Breast epithelium (tissue), 4 donors: ENCODE measurements around the gene GLRA3. TPM values are rescaled to one million over a fixed set of nuclear protein-coding genes. Genes with fewer than 3 reads are reported as not detected.
"Not testable (repeated sequence)": the region's sequence is repeated elsewhere in the genome, so short reads cannot be mapped to it uniquely, and the experiment has no call there.

Experiments
- DNase-seq, 2 donors: peaks; one replicate each; pipeline ENCODE4 v3.0.0-alpha.2; 2019; ENCODE audit warnings: low spot score in 2 of 2
- H3K27ac ChIP-seq, 2 donors: fragments of 200-600 bp; sonication (generic) in 1 of 2; one replicate each; pipeline ENCODE4 v1.5.1; 2016 to 2019; ENCODE audit warnings: mild to moderate bottlenecking in 1 of 2
- H3K27me3 ChIP-seq, 2 donors: fragments of 200-600 bp; sonication (generic) in 1 of 2; one replicate each; pipeline versions ENCODE4 v1.5.1 to v1.6.0; 2017 to 2019; ENCODE audit warnings: control low read depth in 1 of 2, mild to moderate bottlenecking in 1 of 2
- H3K36me3 ChIP-seq: fragments of 200-600 bp; one replicate; pipeline ENCODE4 v1.5.1; 2019
- H3K4me1 ChIP-seq, 2 donors: fragments of 200-600 bp; sonication (generic); one replicate each; pipeline ENCODE4 v1.5.1; 2016 to 2019; ENCODE audit warnings: control low read depth in 1 of 2
- H3K4me3 ChIP-seq, 3 donors: fragments of 200-600 bp; sonication (generic); 1 replicate in 2 of 3; 2 replicates in 1 of 3; pipeline ENCODE4 v1.5.1; 2016 to 2019; ENCODE audit warnings: mild to moderate bottlenecking in 3 of 3, moderate library complexity in 2 of 3
- H3K9me3 ChIP-seq, 2 donors: fragments of 200-600 bp; sonication (generic) in 1 of 2; one replicate each; pipeline ENCODE4 v1.5.1; 2016 to 2019; ENCODE audit warnings: control low read depth in 1 of 2
- POLR2A ChIP-seq: fragments of 450-650 bp; IDR thresholded peaks from one replicate; pipeline ENCODE4 v1.6.1; 2016; ENCODE audit warnings: antibody characterized with exemption, mild to moderate bottlenecking, moderate library complexity
- POLR2AphosphoS5 ChIP-seq, 3 donors: sonication (generic); formaldehyde crosslinking; IDR thresholded peaks; one replicate each; pipeline ENCODE4 v1.6.1; 2017; ENCODE audit warnings: antibody characterized with exemption in 3 of 3
- intact Hi-C: fragments of 100-400 bp; cut with DNase I; formaldehyde crosslinking; loops from one replicate; pipeline ENCODE4 v1.15.1; 2023; ENCODE audit warnings: low total_unique reads
- total RNA-seq, 3 donors: library from RNA; depleted of rRNA; stranded (reverse); fragments of >200 nt; gene quantifications; one replicate each; pipeline ENCODE4 v1.1.0, GENCODE V29; 2016
- TF ChIP-seq, protein P1 (sequence below), 3 donors: fragments of 450-650 bp; IDR thresholded peaks; one replicate each; pipeline ENCODE4 v1.5.1; 2016 to 2017; ENCODE audit warnings: antibody characterized with exemption in 3 of 3, mild to moderate bottlenecking in 3 of 3, moderate library complexity in 3 of 3

The GLRA3 gene
- total RNA-seq, 3 donors from 2014 or later: 0.16 to 54.7 (median 9.1) TPM

DNA sequence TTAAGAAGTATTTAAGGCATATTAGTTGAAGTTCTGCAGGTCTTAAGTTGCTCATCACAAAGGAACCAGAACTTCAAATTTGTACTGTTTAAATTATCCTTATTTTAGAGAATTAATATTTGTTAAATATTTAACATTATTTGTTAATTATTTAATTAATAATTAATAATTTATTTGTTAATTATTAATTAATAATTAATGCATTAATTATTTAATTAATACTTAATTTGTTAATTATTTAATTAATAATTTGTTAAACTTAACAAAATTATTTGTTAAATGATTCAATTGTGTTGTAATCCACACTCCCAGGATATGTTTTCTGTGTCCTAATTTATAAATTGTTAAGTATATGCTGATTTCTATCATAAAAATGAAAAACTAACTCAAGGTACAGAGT lies 129.4 kb downstream of the GLRA3 start:
- Histone ChIP-seq H3K27ac (no peak overlapping the region), H3K4me1 (no peaks in the 10 kb centered on the region), H3K9me3 (no peaks in the 10 kb centered on the region), H3K36me3 (no peaks in the 10 kb centered on the region), H3K27me3 (no peaks in the 10 kb centered on the region), H3K4me3 (no peak overlapping the region)
- TF ChIP-seq POLR2A: no peak
- TF ChIP-seq, protein P1, sequence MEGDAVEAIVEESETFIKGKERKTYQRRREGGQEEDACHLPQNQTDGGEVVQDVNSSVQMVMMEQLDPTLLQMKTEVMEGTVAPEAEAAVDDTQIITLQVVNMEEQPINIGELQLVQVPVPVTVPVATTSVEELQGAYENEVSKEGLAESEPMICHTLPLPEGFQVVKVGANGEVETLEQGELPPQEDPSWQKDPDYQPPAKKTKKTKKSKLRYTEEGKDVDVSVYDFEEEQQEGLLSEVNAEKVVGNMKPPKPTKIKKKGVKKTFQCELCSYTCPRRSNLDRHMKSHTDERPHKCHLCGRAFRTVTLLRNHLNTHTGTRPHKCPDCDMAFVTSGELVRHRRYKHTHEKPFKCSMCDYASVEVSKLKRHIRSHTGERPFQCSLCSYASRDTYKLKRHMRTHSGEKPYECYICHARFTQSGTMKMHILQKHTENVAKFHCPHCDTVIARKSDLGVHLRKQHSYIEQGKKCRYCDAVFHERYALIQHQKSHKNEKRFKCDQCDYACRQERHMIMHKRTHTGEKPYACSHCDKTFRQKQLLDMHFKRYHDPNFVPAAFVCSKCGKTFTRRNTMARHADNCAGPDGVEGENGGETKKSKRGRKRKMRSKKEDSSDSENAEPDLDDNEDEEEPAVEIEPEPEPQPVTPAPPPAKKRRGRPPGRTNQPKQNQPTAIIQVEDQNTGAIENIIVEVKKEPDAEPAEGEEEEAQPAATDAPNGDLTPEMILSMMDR (IDR thresholded peaks at IDR 0.05): no peak
- no peak for TF ChIP-seq POLR2AphosphoS5 (IDR thresholded peaks at IDR 0.05)
- DNase-seq: no peak
- intact Hi-C loops: no loop called here

DNA sequence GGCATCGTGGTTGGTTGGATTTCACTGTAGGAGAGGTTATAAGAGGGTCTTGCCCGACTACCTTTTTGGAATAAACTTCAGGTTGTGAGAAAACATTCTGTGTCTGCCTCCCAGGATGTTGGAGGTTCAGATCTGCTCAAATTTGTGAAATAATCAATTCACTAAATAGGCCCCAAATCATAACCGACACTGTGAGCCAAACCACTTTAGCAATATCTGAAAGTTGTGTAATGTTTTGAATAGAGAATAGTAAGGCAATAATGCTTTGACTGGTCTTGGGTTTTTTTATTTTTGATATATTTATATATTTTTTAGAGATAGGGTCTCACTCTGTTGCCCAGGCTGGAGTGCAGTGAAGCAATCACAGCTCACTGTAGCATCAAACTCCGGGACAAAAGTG lies 131.2 kb downstream of the GLRA3 start:
- Histone ChIP-seq H3K9me3 (no peaks in the 10 kb centered on the region), H3K4me1 (no peaks in the 10 kb centered on the region), H3K4me3 (no peak overlapping the region), H3K27ac (no peak overlapping the region), H3K27me3 (no peaks in the 10 kb centered on the region), H3K36me3 (no peaks in the 10 kb centered on the region)
- no peak for DNase-seq
- no peak for TF ChIP-seq POLR2A
- TF ChIP-seq, protein P1 (IDR thresholded peaks at IDR 0.05): no peak
- TF ChIP-seq POLR2AphosphoS5 (IDR thresholded peaks at IDR 0.05): no peak
- intact Hi-C loops: no loop called here

DNA sequence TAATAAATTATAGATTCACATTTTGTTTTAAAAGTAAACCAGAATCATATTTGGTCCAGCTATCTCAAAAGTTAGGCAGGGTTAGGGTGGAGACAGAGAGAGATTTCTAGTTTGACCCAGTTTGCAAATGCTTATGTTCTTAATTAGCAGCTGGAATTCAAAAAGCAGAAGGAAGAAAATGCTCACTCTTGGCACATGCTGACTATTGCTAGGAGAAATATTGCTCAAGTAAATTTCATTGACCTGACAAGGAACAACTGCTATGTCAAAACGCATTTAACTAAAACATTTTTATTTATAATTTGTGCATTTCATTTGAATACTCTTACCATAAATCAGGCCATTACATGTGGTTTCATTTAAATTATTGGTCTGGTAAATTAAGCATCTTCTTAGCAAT lies 131.8 kb downstream of the GLRA3 start:
- Histone ChIP-seq H3K4me3 (no peak overlapping the region), H3K4me1 (no peaks in the 10 kb centered on the region), H3K27me3 (no peaks in the 10 kb centered on the region), H3K9me3 (no peaks in the 10 kb centered on the region), H3K36me3 (no peaks in the 10 kb centered on the region), H3K27ac (no peak overlapping the region)
- no peak for DNase-seq
- TF ChIP-seq POLR2AphosphoS5 (IDR thresholded peaks at IDR 0.05) (peak in 1 of 3 donors; percentile 30), POLR2A (no peak)
- TF ChIP-seq, protein P1 (IDR thresholded peaks at IDR 0.05): no peak
- intact Hi-C loops: no loop called here

DNA sequence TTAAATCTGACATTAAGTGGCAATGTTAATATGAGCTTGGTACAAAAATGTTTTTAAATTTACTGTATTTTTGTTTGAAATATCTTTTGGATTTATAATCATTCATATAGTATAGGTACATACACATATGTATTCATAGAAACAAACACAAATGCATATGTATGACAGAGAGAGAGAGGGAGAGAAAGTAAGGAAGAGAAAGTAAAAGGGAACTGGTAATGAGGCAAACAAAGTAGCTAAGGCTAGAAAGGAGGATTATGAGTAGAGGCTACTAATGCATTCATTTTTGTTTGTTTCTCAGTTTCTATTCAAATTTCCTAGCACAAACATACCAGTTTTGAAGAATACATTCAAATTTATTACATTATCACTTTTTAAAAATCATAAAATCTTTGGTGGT lies 132.4 kb downstream of the GLRA3 start:
- H3K4me3 ChIP-seq: no peak overlapping the region
- H3K27me3 ChIP-seq: no peaks in the 10 kb centered on the region
- no peak overlapping the region for H3K27ac ChIP-seq
- no peaks in the 10 kb centered on the region for H3K9me3 ChIP-seq
- TF ChIP-seq POLR2A (no peak), POLR2AphosphoS5 (IDR thresholded peaks at IDR 0.05) (no peak)
- TF ChIP-seq, protein P1 (IDR thresholded peaks at IDR 0.05): no peak
- intact Hi-C loops: no loop called here
- no peaks in the 10 kb centered on the region for H3K36me3 ChIP-seq
- no peak for DNase-seq
- H3K4me1 ChIP-seq: no peaks in the 10 kb centered on the region

DNA sequence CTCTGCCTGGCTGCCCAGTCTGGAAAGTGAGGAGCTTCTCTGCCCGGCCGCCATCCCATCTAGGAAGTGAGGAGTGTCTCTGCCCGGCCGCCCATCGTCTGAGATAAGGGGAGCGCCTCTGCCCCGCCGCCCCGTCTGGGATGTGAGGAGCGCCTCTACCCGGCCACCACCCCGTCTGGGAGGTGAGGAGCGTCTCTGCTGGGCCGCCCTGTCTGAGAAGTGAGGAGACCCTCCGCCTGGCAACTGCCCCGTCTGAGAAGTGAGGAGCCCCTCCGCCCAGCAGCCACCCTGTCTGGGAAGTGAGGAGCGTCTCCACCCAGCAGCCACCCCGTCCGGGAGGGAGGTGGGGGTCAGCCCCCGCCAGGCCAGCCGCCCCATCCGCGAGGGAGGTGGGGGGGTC lies 137.2 kb downstream of the GLRA3 start:
- peaks cover 5 to 23% of the 10 kb centered on the region in 2 donors for H3K9me3 ChIP-seq
- intact Hi-C loops, DNase-seq, H3K27ac ChIP-seq, H3K36me3 ChIP-seq, H3K27me3 ChIP-seq, H3K4me3 ChIP-seq, H3K4me1 ChIP-seq: not testable (repeated sequence)

DNA sequence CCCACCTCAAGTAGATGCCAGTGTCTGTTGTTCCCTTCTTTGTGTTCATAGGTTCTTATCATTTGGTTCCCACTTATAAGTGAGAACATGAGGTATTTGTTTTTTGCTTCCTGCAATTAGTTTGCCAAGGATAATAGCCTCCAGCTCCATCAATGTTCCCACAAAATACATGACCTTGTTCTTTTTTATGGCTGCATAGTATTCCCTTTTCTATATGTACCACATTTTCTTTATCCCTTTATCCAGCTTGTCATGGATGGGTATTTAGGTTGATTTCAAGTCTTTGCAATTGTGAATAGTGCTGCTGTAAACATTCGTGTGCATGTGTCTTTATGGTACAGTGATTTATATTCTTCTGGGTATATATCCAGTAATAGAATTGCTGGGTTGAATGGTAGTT lies 138.4 kb downstream of the GLRA3 start:
- TF ChIP-seq POLR2A (no peak), POLR2AphosphoS5 (IDR thresholded peaks at IDR 0.05) (no peak)
- TF ChIP-seq, protein P1 (IDR thresholded peaks at IDR 0.05): no peak
- no peak for DNase-seq
- no peak overlapping the region for H3K27ac ChIP-seq
- intact Hi-C loops: no loop called here
- no peaks in the 10 kb centered on the region for H3K36me3 ChIP-seq
- no peaks in the 10 kb centered on the region for H3K27me3 ChIP-seq
- H3K9me3 ChIP-seq: peaks cover 5 to 23% of the 10 kb centered on the region in 2 donors
- H3K4me3 ChIP-seq: no peak overlapping the region
- H3K4me1 ChIP-seq: no peaks in the 10 kb centered on the region
